H9 (cell line): ENCODE results near the gene GSN. TPM values are rescaled to one million over a fixed set of nuclear protein-coding genes. Genes with fewer than 3 reads are reported as not detected.

Source experiments
- DNase-seq: peaks from one replicate; pipeline ENCODE4 v3.0.0-alpha.2; 2017
- H2AFZ ChIP-seq: one replicate; pipeline ENCODE4 v1.6.1; 2013; ENCODE audit warnings: mild to moderate bottlenecking, low read length, control low read depth, moderate library complexity
- H2AK5ac ChIP-seq: 2 replicates; pipeline ENCODE4 v1.6.1; 2013; ENCODE audit warnings: low read length, control low read depth, mixed read lengths; ENCODE audit not compliant: insufficient read length
- H2BK120ac ChIP-seq: one replicate; pipeline ENCODE4 v1.6.1; 2013; ENCODE audit warnings: low read depth, mild to moderate bottlenecking, low read length, control low read depth, inconsistent platforms; ENCODE audit not compliant: poor library complexity, severe bottlenecking
- H2BK12ac ChIP-seq: 2 replicates; pipeline ENCODE4 v1.6.1; 2013; ENCODE audit warnings: low read length, control low read depth, mixed read lengths, low read depth; ENCODE audit not compliant: insufficient read length
- H2BK15ac ChIP-seq: 2 replicates; pipeline ENCODE4 v1.6.1; 2013; ENCODE audit warnings: low read depth, low read length, control low read depth
- H2BK20ac ChIP-seq: one replicate; pipeline ENCODE4 v1.6.1; 2013; ENCODE audit warnings: low read depth, mild to moderate bottlenecking, low read length, control low read depth, inconsistent platforms; ENCODE audit not compliant: poor library complexity, severe bottlenecking
- H2BK5ac ChIP-seq: 2 replicates; pipeline ENCODE4 v1.6.1; 2013; ENCODE audit warnings: low read length, control low read depth, mixed read lengths; ENCODE audit not compliant: insufficient read length
- H3K14ac ChIP-seq: 2 replicates; pipeline ENCODE4 v1.6.1; 2013; ENCODE audit warnings: low read length, control low read depth; ENCODE audit not compliant: insufficient read depth
- H3K18ac ChIP-seq: 2 replicates; pipeline ENCODE4 v1.6.1; 2013; ENCODE audit warnings: low read depth, mild to moderate bottlenecking, mixed read lengths, low read length, control low read depth; ENCODE audit not compliant: insufficient read length
- H3K23ac ChIP-seq: 2 replicates; pipeline ENCODE4 v1.6.1; 2013; ENCODE audit warnings: low read length, control low read depth, mixed read lengths, low read depth; ENCODE audit not compliant: insufficient read length
- H3K23me2 ChIP-seq: 2 replicates; pipeline ENCODE4 v1.6.1; 2013; ENCODE audit warnings: low read depth, mild to moderate bottlenecking, mixed read lengths, low read length, control low read depth; ENCODE audit not compliant: insufficient read length, poor library complexity, severe bottlenecking
- H3K27ac ChIP-seq: 2 replicates; pipeline ENCODE4 v1.5.1; 2013; ENCODE audit warnings: low read length, control low read depth, mixed read lengths, low read depth; ENCODE audit not compliant: insufficient read length
- H3K27me3 ChIP-seq: 2 replicates; pipeline ENCODE4 v1.6.1; 2013; ENCODE audit warnings: low read length, control low read depth, inconsistent platforms; ENCODE audit not compliant: insufficient read depth
- H3K4ac ChIP-seq: 2 replicates; pipeline ENCODE4 v1.6.1; 2013; ENCODE audit warnings: low read depth, mild to moderate bottlenecking, control low read depth, inconsistent platforms, low read length, moderate library complexity
- H3K4me1 ChIP-seq: 2 replicates; pipeline ENCODE4 v1.6.1; 2013; ENCODE audit warnings: low read length, control low read depth, inconsistent platforms; ENCODE audit not compliant: insufficient read depth
- H3K4me2 ChIP-seq: 2 replicates; pipeline ENCODE4 v1.6.1; 2013; ENCODE audit warnings: low read length, control low read depth, mixed read lengths; ENCODE audit not compliant: insufficient read length, insufficient read depth
- H3K56ac ChIP-seq: 2 replicates; pipeline ENCODE4 v1.6.1; 2013; ENCODE audit warnings: low read depth, mild to moderate bottlenecking, mixed read lengths, low read length, control low read depth; ENCODE audit not compliant: insufficient read length
- H3K79me1 ChIP-seq: 2 replicates; pipeline ENCODE4 v1.6.1; 2013; ENCODE audit warnings: low read depth, mild to moderate bottlenecking, moderate library complexity, low read length, control low read depth, inconsistent platforms; ENCODE audit not compliant: insufficient read depth, poor library complexity, severe bottlenecking
- H3K79me2 ChIP-seq: 2 replicates; pipeline ENCODE4 v1.6.1; 2013; ENCODE audit warnings: low read length, control low read depth, inconsistent platforms; ENCODE audit not compliant: insufficient read depth
- H3K9ac ChIP-seq: 2 replicates; pipeline ENCODE4 v1.6.1; 2013; ENCODE audit warnings: low read length, control low read depth, mixed read lengths; ENCODE audit not compliant: insufficient read length; ENCODE audit errors: extremely low read depth
- H3K9me3 ChIP-seq: one replicate; pipeline ENCODE4 v1.6.1; 2013; ENCODE audit warnings: low read depth, low read length, inconsistent platforms; ENCODE audit not compliant: control insufficient read depth
- H3T11ph ChIP-seq: one replicate; pipeline ENCODE4 v1.6.1; 2013; ENCODE audit warnings: mild to moderate bottlenecking, low read length, control low read depth, inconsistent platforms
- H4K20me1 ChIP-seq: one replicate; pipeline ENCODE4 v1.6.1; 2013; ENCODE audit not compliant: control insufficient read depth, insufficient read length, insufficient read depth
- H4K5ac ChIP-seq: 2 replicates; pipeline ENCODE4 v1.6.1; 2013; ENCODE audit warnings: low read depth, mild to moderate bottlenecking, mixed read lengths, low read length, control low read depth; ENCODE audit not compliant: insufficient read length
- H4K8ac ChIP-seq: replicated peaks from 2 replicates; pipeline ENCODE4 v1.6.1; 2013; ENCODE audit warnings: low read length, control low read depth, mixed read lengths, low read depth; ENCODE audit not compliant: insufficient read length
- H4K91ac ChIP-seq: 2 replicates; pipeline ENCODE4 v1.6.1; 2013; ENCODE audit warnings: low read depth, mild to moderate bottlenecking, moderate library complexity, mixed read lengths, low read length, control low read depth; ENCODE audit not compliant: insufficient read length
- H3K27ac Mint-ChIP-seq, 3 experiments: 2 replicates in 2 of 3; 3 replicates in 1 of 3; pipeline ENCODE4 v1.8.0; 2020 to 2021; ENCODE audit warnings: mixed read lengths in 3 of 3, mild to moderate bottlenecking in 1 of 3, moderate library complexity in 1 of 3
- H3K27me3 Mint-ChIP-seq: 2 replicates; pipeline ENCODE4 v1.8.0; 2021; ENCODE audit warnings: low read depth, mild to moderate bottlenecking, moderate library complexity, mixed read lengths
- H3K36me3 Mint-ChIP-seq, 3 experiments: 2 replicates in 2 of 3; 3 replicates in 1 of 3; pipeline ENCODE4 v1.8.0; 2020 to 2021; ENCODE audit warnings: low read depth in 3 of 3, mixed read lengths in 3 of 3; ENCODE audit not compliant: insufficient read depth in 1 of 3
- H3K4me1 Mint-ChIP-seq, 2 experiments: 2 replicates each; pipeline ENCODE4 v1.8.0; 2020; ENCODE audit warnings: mixed read lengths in 2 of 2
- H3K4me3 Mint-ChIP-seq, 2 experiments: 2 replicates in 1 of 2; 3 replicates in 1 of 2; pipeline ENCODE4 v1.8.0; 2020 to 2021; ENCODE audit warnings: mild to moderate bottlenecking in 2 of 2, mixed read lengths in 2 of 2, moderate library complexity in 1 of 2
- H3K9me3 Mint-ChIP-seq, 2 experiments: 2 replicates in 1 of 2; 3 replicates in 1 of 2; pipeline ENCODE4 v1.8.0; 2020; ENCODE audit warnings: mild to moderate bottlenecking in 2 of 2, mixed read lengths in 2 of 2, moderate library complexity in 1 of 2
- CTCF ChIP-seq: fragments of 200-600 bp; sonication (generic); conservative IDR thresholded peaks from 3 replicates; pipeline ENCODE4 v1.8.0; 2021; ENCODE audit warnings: antibody characterized with exemption, mild to moderate bottlenecking
- WGBS: extraction: QIAGEN DNeasy Blood & Tissue Kit; methylation state at CpG from one replicate; pipeline ENCODE4 v1.1.7; 2013; ENCODE audit warnings: missing lambda C conversion rate, low lambda C conversion rate, mixed read lengths; ENCODE audit not compliant: insufficient read length; ENCODE audit errors: extremely low coverage; 5-methylcytosine and 5-hydroxymethylcytosine counted together
- total RNA-seq: library from RNA; stranded (reverse); gene quantifications from 2 replicates; pipeline ENCODE4 v1.2.1, GENCODE V29; 2021

Gene GSN
- total RNA-seq, 1 experiment from 2014 or later, result 14.9 TPM

GRCh38 chr9:121307976-121308375 is 40.0 kb downstream of the GSN start:
- no peak overlapping the region for H4K8ac ChIP-seq
- no peak overlapping the region for H4K91ac ChIP-seq
- no CpG with 5 or more reads among the region's 2 CpGs for WGBS
- no peak overlapping the region for H3K23ac ChIP-seq
- H2BK5ac ChIP-seq, result no peak overlapping the region
- no peak overlapping the region for H3K4me2 ChIP-seq
- no peak overlapping the region for H2BK15ac ChIP-seq
- no peak for TF ChIP-seq CTCF
- H2AFZ ChIP-seq, result no peak overlapping the region
- Mint-ChIP-seq H3K36me3 (peaks cover 2 to 5% (median 3%) of the 10 kb centered on the region in 3 experiments; a peak in 3 of 7 replicates), H3K27ac (no peak overlapping the region; a peak in 1 of 7 replicates), H3K4me1 (peaks cover 2 to 10% of the 10 kb centered on the region in 2 experiments; a peak in 2 of 4 replicates), H3K4me3 (no peak overlapping the region), H3K9me3 (no peaks in the 10 kb centered on the region), H3K27me3 (peaks cover 59% of the 10 kb centered on the region)
- H3K79me1 ChIP-seq, result no peaks in the 10 kb centered on the region
- no peak overlapping the region for H3K56ac ChIP-seq
- no peak overlapping the region for H3K9ac ChIP-seq
- H3K23me2 ChIP-seq, result no peaks in the 10 kb centered on the region
- no peak overlapping the region for H3K4ac ChIP-seq
- no peak overlapping the region for H3K14ac ChIP-seq
- H3K9me3 ChIP-seq, result no peaks in the 10 kb centered on the region
- H2AK5ac ChIP-seq, result no peak overlapping the region
- H3K27ac ChIP-seq, result no peak overlapping the region
- H2BK20ac ChIP-seq, result no peak overlapping the region
- no peak overlapping the region for H3K18ac ChIP-seq
- no peaks in the 10 kb centered on the region for H3K27me3 ChIP-seq
- no peak overlapping the region for H3T11ph ChIP-seq
- H3K4me1 ChIP-seq, result no peaks in the 10 kb centered on the region
- H3K79me2 ChIP-seq, result no peaks in the 10 kb centered on the region
- DNase-seq, result no peak
- H4K20me1 ChIP-seq, result no peaks in the 10 kb centered on the region
- H2BK120ac ChIP-seq, result no peak overlapping the region
- no peak overlapping the region for H2BK12ac ChIP-seq
- H4K5ac ChIP-seq, result no peak overlapping the region
